ENCODE data around the gene PDIA4.
"Not testable (repeated sequence)": the region's sequence is repeated elsewhere in the genome, so short reads cannot be mapped to it uniquely, and the experiment has no call there.

PDIA4 gene

DNA sequence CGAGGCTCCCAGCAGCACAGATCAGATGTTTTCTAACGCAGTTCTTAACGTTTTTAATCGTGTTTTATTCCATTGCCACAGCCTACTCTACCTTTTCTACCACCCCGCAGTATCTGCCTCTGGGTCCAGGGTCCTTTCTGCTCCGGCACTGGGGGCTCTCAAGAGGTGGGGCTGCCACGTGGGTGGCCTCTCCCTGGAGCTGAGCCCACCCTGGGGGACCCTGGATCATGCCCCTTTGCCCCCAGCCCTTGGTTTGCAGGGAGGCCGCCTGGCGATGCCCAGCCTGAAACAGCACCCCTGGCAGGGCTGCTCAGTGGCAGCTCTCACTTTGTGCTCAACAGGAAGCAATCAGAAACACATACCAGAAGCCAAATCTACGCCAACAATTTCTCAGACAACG lies 25.3 kb downstream of the PDIA4 start:
- no peak for DNase-seq

DNA sequence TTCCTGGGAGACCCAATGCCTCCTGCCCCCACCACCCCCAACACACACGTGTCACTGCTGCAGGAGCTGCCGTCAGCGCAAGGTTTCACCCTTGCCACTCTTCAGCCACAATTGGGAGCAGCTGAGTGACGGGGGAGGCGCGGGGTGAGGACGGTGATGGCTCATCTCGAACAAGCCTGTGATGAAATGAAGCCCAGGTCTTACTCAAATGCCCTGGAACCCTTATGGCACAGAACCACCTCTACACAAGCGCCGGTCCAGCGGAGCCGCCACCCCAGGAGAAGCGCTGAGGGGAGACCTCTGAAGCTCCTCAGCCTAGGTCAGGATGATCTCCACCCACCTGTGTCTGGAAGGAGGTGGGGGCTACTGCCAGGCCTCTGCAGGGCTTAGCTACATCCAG lies 25.7 kb downstream of the PDIA4 start:
- DNase-seq, result no peak

DNA sequence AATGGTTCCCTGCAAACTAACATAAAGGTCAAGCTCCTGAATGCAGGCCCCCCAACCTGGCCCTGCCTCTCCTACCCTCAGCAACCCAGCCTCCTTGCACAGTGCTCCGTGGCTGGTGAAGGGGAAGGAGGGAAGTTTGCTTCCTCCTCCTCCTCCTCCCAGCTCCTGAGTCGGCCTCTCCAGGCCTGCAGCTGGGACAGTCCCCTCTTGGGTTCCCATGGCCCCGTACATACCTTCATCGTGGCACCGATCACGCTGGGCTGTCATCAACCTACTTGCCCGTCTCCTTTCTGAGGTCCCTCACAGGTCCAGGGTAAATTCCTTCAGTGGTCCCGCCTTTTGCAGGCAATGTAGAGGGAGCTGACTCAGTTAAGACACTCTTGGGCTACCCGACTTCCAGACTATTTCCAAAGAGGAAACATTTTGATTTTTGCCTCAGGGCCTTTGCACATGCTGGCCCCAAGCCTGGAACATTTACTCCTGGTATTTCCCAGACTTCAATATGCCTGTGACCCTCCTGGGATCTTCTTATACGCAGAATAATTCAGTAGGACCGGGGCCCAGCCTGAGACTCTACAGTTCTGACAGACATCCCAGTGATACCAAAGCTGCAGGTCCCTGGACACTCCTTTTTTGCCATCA lies 26.8 kb downstream of the PDIA4 start:
- DNase-seq, result no peak

DNA sequence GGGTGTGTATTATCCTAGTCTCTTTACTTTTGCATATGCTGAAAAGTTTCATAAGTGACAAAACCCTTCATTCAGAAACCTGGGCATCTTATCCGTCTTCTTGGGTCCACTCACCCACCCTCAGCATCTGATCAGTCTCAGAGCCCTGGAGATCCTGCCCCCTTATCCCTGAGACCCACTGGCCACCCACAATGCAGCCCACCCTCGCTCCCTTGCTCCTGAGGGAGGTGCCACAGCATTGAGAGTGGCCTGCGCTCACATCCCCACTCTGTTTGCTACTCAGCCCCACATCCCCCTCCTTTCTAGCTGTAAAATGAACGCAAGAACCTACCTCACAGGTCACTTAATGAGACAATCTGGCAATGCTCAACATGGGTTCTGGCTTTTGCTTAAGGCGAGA lies 27.3 kb downstream of the PDIA4 start:
- no peak for DNase-seq

DNA sequence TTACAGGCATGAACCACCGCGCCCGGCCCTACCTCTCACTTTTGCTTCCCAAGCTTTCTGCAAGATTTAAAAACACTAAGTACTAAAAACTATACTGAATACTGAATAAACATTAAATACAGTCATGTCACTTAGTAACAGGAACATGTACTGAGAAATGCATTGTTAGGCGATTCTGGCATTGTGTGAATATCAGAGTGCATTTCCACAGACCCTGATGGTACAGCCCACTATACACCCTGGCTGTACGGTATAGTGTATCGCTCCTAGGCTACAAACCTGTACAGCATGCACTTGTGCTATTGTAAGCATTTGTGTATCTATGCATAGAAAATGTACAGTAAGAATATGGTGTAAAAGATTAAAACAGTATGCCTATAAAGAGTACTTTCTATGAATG lies 29.1 kb downstream of the PDIA4 start:
- no peak for DNase-seq

DNA sequence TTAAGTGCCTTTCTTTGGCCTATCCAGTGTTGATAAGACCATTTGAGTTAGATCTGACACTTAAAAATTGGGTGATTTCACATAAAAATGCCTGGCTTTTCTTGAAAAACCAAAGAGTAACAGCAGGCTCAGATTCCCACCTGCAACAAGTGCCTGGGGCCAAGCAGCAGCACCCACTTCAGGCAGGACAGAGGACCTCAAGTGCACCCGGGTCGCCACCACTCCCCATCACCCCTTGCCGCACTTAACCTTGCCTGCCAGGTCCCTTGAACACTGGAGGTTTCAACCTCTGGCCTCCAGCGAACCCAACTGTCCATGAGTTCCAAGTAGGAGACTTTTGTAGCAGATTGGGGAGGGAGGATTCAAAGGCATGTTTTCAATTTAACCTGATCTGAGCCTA lies 30.8 kb downstream of the PDIA4 start:
- no peak for DNase-seq

DNA sequence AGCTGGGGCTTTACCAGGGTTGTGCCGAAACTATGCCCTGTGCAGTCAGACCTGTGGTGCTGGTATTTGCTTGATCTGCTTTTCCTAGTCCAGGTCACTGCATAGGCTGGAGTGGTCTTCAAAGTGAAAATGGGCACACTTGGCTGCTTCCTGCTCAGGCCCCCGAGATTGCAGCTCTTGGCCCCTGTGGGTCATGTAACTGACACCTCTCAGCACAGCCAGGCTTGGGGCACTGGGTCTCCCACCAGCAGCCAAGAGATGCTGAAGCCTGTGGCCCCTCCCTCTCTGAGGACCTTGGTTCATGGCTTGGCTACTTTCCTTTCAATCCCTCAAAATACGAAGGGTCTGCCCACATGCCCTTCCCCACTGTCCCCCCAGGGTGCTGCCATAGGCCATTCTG lies 33.7 kb downstream of the PDIA4 start:
- DNase-seq, result no peak

DNA sequence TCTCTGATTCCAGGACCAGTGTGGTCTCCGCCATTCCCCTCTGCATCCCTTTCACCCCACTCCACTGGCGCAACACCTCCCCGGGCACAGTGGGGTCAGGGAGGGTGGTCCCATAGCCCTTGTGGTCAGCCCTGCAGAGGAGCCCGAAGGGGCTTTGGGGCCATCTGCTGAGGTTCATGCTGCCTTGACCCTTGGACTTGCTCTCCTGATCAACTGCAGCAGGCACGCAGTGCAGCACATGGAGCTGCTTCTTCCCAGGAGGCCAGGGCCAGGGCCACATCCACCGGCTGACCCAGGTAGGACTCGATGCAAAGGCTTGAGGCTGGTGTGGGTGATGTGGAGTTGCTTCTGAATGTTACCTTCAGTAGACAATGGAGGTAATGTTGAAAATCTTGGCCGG lies 35.1 kb downstream of the PDIA4 start:
- no peak for DNase-seq

DNA sequence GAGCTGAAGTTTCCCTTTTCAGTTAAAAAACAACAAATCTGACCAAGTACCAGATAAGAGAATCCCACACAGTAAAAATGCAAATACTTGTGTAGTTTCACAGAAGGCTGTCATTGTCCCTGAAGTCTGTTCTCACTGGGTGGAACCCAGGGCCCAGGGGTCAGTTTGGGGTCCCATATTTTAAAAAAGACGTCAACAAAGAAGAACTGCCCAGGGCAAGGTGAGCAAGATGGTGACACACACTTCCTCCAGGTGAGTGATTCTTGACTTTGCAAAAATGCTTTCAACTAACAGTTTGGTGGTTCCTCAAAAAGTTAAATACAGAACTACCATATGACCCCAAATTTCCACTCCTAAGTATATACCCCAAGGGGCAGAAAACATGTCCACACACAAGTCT lies 36.8 kb downstream of the PDIA4 start:
- DNase-seq, result no peak

DNA sequence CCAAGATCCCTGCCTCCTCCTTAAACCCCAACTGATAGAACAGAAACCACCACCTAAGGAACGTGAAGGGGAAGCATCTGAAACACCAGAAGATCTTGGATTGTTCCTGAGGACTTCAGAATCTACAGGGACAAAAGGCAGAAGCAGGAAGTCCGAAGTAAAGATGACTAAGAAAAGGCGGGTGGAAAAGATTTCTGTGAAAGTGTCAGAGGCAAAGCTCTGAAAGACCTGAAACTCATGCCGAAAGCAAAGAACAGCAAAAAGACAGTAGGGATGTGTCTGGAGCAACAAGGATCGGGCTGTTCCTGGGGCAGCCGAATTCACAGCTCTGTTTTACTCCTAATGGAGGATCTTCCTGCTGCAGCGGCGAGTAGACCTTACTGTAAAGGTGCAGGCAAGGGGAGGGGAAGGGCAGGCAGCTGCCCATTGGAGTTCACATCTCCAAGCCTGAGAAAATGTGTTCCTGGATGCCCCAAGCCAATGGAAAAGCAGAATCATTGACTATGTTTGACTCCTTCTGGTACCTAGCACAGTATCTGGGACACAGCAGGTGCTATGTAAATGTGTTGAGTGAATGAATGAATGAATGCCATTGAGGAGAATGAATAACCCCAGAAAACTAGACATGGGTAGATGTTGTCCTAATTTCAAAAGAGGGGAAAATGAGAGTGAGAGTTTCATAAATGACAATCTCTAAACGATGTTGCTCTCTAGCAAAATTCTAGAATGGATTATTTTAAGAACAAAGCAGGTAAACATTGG lies 40.4 kb downstream of the PDIA4 start:
- no peak for DNase-seq

DNA sequence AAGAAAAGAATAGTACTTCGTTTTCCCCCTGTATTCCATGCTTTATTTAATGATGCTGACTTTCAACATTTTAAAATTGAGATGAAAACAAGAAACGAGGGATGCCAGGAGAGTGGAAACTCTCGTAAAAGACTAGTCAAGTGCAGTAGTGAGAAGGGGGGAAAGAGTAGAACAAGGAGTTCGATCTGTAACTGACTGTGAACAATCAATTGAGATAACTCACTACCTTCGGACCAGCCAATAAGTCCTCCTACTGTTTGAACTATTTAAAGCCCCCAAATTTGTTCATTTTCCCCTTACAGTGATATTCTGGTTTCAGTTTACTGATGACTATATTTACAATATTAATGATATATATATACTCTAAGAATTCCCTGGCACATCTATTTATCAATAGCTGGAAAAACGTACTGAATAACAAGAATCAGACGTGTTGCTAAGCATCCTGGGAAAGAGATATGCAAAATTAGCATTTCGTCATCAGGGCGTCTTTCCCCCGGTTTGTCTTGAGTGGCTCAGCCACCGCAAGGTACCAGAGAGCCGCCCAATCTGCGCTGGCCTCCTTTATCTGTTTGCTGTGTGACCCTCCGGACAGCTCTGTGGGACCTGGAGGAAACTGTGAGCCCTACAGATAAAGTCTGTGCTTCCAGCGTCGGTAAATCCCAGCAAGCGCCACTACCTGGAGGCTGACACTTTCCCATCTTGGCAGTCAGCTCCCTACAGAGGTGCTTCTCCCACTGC lies 41.1 kb downstream of the PDIA4 start:
- peak; percentile 86 for DNase-seq

DNA sequence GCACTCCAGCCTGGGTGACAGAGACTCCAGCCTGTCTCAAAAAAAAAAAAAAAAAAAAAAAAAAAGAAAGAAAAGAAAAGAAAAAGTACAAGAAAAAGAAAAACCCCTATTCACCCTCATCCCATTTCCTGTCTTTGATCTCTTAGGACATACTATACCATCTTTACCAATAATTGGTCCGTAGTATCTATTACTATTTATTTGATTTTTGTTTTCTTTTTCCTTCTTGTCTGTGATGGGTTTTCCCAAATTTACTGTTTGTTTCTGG lies 41.6 kb downstream of the PDIA4 start:
- no peak for DNase-seq

DNA sequence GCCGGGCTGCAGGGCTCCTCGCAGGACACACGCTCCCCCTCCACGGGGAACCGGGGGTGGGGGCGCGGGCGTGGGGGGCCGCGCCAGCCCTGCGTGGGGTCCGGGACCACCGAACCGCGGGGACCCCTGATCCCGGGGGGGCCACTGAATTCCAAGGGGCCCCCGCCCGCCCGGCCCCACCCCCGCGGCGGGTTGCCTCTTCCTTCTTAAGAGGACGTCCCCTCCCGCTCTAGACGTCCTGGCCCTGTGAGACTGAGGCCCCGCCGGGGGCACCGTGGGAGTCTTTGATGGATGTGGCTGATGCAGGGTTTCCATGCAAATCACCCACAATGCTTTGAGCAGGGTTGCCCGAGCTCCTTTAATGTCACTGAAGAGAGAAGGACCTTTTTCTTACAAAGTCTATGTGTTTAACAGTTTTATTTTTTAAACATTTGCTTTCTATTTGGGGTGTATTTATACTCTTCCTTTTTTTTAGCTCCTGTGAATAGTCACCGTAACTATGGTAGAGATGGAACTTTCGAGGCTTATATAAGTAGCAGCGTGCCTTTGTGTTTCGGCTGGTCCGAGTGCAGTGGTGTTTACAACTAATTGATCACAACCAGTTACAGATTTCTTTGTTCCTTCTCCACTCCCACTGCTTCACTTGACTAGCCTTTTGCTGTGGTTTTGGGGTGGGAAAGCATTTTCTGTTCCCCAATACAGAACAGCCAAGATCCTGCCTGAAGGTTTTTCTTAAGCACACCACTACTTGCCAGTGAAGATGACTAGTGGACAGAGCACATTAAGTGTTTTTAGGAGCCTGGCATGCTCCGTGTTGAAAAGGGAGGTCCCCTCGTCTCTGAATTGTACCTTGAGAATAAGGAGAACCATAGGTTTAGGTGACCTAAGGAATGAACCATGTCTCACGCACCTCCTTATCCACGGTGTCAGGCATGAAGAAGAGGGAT lies 44.8 kb downstream of the PDIA4 start:
- peak; percentile 84 for DNase-seq

DNA sequence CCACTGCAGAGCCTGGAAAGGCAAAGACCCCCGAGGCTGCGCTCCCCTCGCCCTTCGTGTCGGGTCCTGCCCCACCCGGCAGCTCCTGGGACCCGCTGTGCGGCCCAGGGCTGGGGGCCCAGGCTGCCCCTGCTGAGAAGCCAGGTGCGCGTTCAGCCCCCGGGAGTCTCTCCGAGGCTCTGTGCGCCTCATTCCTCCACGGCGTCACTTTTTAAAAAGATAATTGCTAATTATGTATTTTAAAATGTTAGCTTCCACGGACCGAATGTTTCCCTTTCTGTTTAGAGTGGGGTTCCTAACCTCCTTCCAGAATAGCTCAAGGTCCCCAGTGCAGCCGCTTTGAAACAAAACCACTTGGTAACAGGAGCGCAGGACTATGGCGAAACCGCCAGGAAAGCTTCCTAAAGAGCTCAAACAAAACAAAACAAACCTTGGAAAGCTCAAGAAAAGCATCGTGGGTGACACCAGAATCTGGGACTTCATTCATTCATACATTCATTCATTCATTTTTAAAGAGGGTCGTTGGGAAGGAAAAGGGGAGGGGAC lies 45.6 kb downstream of the PDIA4 start:
- peak; percentile 36 for DNase-seq

DNA sequence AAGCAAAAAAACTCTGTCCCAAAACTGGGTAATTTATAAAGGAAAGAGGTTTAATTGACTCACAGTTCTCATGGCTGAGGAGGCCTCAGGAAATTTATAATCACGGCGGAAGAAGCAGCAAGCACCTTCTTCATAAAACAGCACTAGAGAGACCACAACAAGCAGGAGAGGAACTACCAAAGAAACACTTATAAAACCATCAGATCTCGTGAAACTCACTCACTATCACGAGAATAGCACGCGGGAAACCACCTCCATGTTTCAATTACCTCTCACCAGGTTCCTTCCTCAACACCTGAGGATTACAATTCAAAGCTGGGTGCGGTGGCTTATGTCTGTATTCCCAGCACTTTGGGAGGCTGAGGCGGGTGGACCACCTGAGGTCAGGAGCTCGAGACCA lies 48.5 kb downstream of the PDIA4 start:
- DNase-seq, result no peak

DNA sequence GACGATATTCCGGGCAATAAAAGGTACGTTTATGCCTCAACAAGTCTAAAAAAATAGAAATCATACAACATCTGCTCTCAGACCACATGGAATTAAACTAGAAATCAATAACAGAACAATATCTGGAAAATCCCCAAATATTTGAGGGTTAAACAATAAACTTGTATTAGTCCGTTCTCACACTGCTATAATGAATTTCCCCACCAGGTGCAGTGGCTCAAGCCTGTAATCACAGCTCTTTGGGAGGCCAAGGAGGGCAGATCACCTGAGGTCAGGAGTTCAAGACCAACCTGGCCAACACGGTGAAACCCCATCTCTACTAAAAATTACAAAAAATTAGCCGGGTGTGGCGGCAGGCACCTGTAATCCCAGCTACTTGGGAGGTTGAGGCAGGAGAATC lies 49.2 kb downstream of the PDIA4 start:
- not testable (repeated sequence) for DNase-seq

DNA sequence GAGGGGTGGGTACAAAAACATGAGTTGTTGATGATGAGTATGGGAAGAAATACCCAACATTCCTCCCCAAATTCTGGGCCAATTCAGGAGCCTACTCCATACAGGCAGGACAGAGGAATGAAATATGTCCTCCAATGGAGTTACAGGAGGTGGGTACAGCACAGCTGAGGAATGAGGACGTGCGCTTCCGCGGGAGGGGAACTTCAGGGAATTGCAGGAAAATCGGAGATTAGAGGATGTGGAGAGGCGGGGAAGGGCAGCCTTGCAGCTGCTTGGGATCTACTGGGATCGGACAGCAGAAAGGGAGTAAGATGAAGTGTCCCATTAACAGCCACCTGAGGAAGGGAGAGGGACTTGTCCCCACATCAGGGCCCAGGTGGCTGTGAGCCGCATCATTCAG lies 50.2 kb downstream of the PDIA4 start:
- no peak for DNase-seq

DNA sequence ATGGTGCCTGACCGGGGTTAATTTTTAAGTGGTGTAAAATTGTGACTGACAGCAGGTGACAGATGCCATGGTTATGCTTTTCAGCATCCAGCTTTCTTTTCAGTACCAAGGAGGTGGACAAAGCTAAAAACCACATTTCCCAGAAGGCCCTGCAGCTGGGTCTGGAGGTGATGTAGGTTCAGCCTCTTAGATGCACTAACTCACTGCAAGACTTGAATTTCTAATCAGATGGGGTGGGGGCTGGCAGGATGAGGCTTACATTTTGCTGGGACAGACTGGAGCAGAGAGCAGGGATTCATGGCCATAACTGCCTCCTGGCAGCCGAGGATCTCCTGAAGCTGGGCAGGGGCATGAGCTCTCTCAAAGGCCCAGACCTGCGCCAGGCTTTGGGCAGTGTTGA lies 52.4 kb downstream of the PDIA4 start:
- DNase-seq, result no peak

DNA sequence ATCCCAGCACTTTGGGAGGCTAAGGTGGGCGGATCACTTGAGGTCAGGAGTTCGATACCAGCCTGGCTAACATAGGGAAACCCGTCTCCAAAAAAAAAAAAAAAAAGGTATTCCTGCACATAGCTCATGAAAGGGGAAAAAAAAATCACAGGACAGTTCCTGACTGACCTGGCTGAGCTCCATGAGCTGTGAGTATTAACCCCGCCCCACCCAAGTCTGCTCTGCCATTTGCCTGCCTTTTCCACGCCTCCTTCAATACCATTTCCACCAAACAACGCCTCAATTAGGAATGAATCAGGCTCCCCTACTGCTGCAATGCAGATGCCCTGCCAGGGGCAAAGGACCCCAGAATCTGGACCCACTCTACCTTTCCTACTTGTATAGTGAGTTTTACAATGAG lies 55.0 kb downstream of the PDIA4 start:
- DNase-seq, result no peak

DNA sequence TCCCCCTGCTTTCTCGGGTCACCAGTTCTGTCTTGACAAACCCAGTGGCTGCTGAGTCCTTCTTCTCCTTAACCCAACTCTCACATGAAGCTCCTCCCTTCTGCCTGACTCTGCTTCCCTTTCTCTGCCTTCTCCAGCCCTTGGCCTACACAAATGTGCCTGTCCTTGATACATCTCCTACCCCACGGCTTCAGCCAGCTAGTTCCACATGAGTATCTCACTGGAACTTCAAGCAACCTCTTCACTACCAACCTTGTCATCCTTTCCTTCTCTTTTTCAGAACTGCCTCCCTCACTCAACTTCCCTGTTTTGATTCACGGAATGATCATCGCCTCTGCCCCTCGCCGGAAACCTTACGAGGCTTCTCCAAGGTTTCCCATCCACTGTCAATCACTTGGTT lies 55.9 kb downstream of the PDIA4 start:
- DNase-seq, result no peak

DNA sequence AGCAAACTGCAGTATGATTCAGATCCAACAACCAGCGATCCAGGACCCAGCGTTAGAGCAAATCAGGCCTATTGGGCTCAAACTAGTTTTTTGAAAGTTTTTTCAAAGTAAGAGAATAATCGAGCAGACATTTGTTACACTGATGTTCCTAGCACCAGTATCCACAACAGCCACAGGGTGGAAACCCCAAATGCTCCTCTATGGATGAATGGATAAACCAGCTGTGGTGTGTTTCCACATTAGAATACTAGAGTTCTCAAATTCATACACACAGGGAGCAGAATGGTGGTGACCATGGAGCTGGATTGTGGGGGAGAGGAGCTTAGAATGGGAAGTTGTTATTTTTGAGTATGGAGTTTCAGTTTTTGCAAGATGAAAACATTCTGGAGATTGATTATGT lies 60.7 kb downstream of the PDIA4 start:
- DNase-seq, result no peak

DNA sequence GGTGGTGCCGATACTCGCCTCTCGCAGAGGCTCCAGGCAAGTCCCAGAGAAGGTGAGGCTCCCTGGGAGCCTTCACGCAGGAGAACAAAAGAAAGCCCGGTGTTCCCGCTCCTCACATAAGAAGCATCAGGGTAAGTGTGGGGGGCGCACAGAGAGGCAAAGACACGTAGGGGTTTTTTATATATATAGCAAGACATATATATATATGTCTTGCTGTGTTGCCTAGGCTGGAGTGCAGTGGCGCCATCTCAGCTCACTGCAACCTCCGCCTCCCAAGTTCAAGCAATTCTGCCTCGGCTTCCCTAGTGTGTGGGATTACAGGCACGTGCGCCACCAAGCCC lies 61.3 kb downstream of the PDIA4 start:
- DNase-seq, result no peak

Measured in fibroblast of skin of abdomen (primary cell).